GM23338 (cell line): ENCODE data around the gene PSMA3. TPM values are rescaled to one million over a fixed set of nuclear protein-coding genes. Genes with fewer than 3 reads are reported as not detected.

Experiments
- ATAC-seq: fragments of 200-7000 bp; cut with Tn5 transposase; 3 replicates; pipeline ENCODE4 v1.9.1; 2020
- DNase-seq: peaks from one replicate; pipeline ENCODE4 v3.0.0-alpha.2; 2015; ENCODE audit warnings: low spot score
- H2AFZ ChIP-seq: fragments of 200-600 bp; sonication (generic); 2 replicates; pipeline ENCODE4 v1.8.0; 2016; ENCODE audit warnings: antibody characterized with exemption, mild to moderate bottlenecking, moderate library complexity
- H3F3A ChIP-seq: fragments of 200-600 bp; sonication (generic); replicated peaks from 2 replicates; pipeline ENCODE4 v1.8.0; 2017; ENCODE audit warnings: antibody characterized with exemption, mixed run types, low read depth
- H3K27ac ChIP-seq: fragments of 200-600 bp; sonication (generic); 2 replicates; pipeline ENCODE4 v1.6.1; 2016; ENCODE audit warnings: low read depth
- H3K27me3 ChIP-seq: fragments of 200-600 bp; sonication (generic); 2 replicates; pipeline ENCODE4 v1.8.0; 2016; ENCODE audit warnings: mild to moderate bottlenecking, mixed run types, moderate library complexity; ENCODE audit not compliant: insufficient read depth
- H3K36me3 ChIP-seq: fragments of 200-600 bp; sonication (generic); 2 replicates; pipeline ENCODE4 v1.8.0; 2016; ENCODE audit warnings: mild to moderate bottlenecking; ENCODE audit not compliant: insufficient read depth
- H3K4me1 ChIP-seq: fragments of 200-600 bp; sonication (generic); 2 replicates; pipeline ENCODE4 v1.8.0; 2016; ENCODE audit warnings: mild to moderate bottlenecking, moderate library complexity; ENCODE audit not compliant: insufficient read depth
- H3K4me2 ChIP-seq: fragments of 200-600 bp; sonication (generic); 2 replicates; pipeline ENCODE4 v1.7.1; 2017; ENCODE audit warnings: mixed run types
- H3K4me3 ChIP-seq: fragments of 200-600 bp; sonication (generic); 2 replicates; pipeline ENCODE4 v1.6.1; 2016; ENCODE audit warnings: mixed run types
- H3K79me2 ChIP-seq: fragments of 200-600 bp; sonication (generic); replicated peaks from 2 replicates; pipeline ENCODE4 v1.8.0; 2017; ENCODE audit warnings: mild to moderate bottlenecking; ENCODE audit not compliant: insufficient read depth
- H3K9me2 ChIP-seq: fragments of 200-600 bp; sonication (generic); 2 replicates; pipeline ENCODE4 v1.8.0; 2017; ENCODE audit not compliant: insufficient read depth
- H4K20me1 ChIP-seq: fragments of 200-600 bp; sonication (generic); replicated peaks from 2 replicates; pipeline ENCODE4 v1.8.0; 2017; ENCODE audit warnings: mild to moderate bottlenecking; ENCODE audit not compliant: insufficient read depth
- H3K27ac Mint-ChIP-seq: 2 replicates; pipeline ENCODE4 v1.8.0; 2020; ENCODE audit warnings: inconsistent platforms, mild to moderate bottlenecking, moderate library complexity, mixed read lengths
- H3K27me3 Mint-ChIP-seq: 3 replicates; pipeline ENCODE4 v1.8.0; 2022; ENCODE audit warnings: low read depth, mild to moderate bottlenecking, moderate library complexity, mixed read lengths, inconsistent platforms; ENCODE audit not compliant: insufficient read depth, poor library complexity
- H3K36me3 Mint-ChIP-seq: 3 replicates; pipeline ENCODE4 v1.8.0; 2021; ENCODE audit warnings: low read depth, mild to moderate bottlenecking, inconsistent platforms, moderate library complexity, mixed read lengths
- H3K4me1 Mint-ChIP-seq: 3 replicates; pipeline ENCODE4 v1.8.0; 2020; ENCODE audit warnings: mild to moderate bottlenecking, inconsistent platforms, mixed read lengths
- H3K4me3 Mint-ChIP-seq: 3 replicates; pipeline ENCODE4 v1.8.0; 2021; ENCODE audit warnings: moderate library complexity, mild to moderate bottlenecking, inconsistent platforms, mixed read lengths
- H3K9me3 Mint-ChIP-seq: 3 replicates; pipeline ENCODE4 v1.8.0; 2020; ENCODE audit warnings: moderate library complexity, mild to moderate bottlenecking, inconsistent platforms, mixed read lengths
- CREB1 ChIP-seq: fragments of 250-450 bp; sonication (Bioruptor Pico); IDR thresholded peaks from 2 replicates; pipeline ENCODE4 v1.5.0; 2020; ENCODE audit warnings: low read depth, mild to moderate bottlenecking, moderate library complexity
- EZH2 ChIP-seq: fragments of 200-600 bp; sonication (generic); IDR thresholded peaks from one replicate; pipeline ENCODE4 v1.8.0; 2017; ENCODE audit warnings: antibody characterized with exemption, mild to moderate bottlenecking, low read depth; ENCODE audit not compliant: unreplicated experiment
- EZH2phosphoT487 ChIP-seq: fragments of 200-600 bp; sonication (generic); IDR thresholded peaks from one replicate; pipeline ENCODE4 v1.8.1; 2018; ENCODE audit warnings: antibody characterized with exemption; ENCODE audit not compliant: unreplicated experiment
- JUNB ChIP-seq: IDR thresholded peaks from one replicate; pipeline ENCODE4 v1.6.1; 2016; ENCODE audit warnings: antibody characterized with exemption; ENCODE audit not compliant: unreplicated experiment
- NANOG ChIP-seq: IDR thresholded peaks from 2 replicates; pipeline ENCODE4 v1.6.1; 2016; ENCODE audit warnings: antibody characterized with exemption, borderline replicate concordance
- STAT1 ChIP-seq: IDR thresholded peaks from one replicate; pipeline ENCODE4 v1.6.1; 2016; ENCODE audit warnings: antibody characterized with exemption; ENCODE audit not compliant: unreplicated experiment
- ZNF114 ChIP-seq: fragments of 250-450 bp; sonication (Bioruptor Pico); IDR thresholded peaks from 2 replicates; pipeline ENCODE4 v1.5.0; 2020; ENCODE audit warnings: mild to moderate bottlenecking, moderate library complexity
- ZNF331 ChIP-seq: fragments of 250-450 bp; sonication (Bioruptor Pico); IDR thresholded peaks from 2 replicates; pipeline ENCODE4 v1.5.0; 2020; ENCODE audit warnings: low read depth, mild to moderate bottlenecking, moderate library complexity
- ZNF462 ChIP-seq: fragments of 250-450 bp; sonication (Bioruptor Pico); IDR thresholded peaks from 2 replicates; pipeline ENCODE4 v1.5.0; 2020; ENCODE audit warnings: mild to moderate bottlenecking, moderate library complexity
- polyA plus RNA-seq: library from polyadenylated mRNA; unstranded; fragments of >200 nt; fragmentation: Nextera tagmentation; extraction: Ambion mirVana; gene quantifications from 2 replicates; pipeline ENCODE4 v1.2.1, GENCODE V29; 2016
- total RNA-seq: library from RNA; depleted of rRNA; stranded (reverse); fragments of >200 nt; shearing (Covaris generic); gene quantifications from 2 replicates; pipeline ENCODE4 v1.2.3, GENCODE V29; 2014
- TF ChIP-seq, protein P1 (sequence below): IDR thresholded peaks from 2 replicates; pipeline ENCODE4 v1.6.1; 2016; ENCODE audit warnings: antibody characterized with exemption
- TF ChIP-seq, protein P2 (sequence below), 2 experiments: fragments of 200-600 bp in 1 of 2; sonication (generic) in 1 of 2; conservative IDR thresholded peaks; 2 replicates each; pipeline versions ENCODE4 v1.5.1 to v1.6.1; 2016 to 2017; ENCODE audit warnings: antibody characterized with exemption in 2 of 2, low read depth in 2 of 2, mild to moderate bottlenecking in 2 of 2, moderate library complexity in 1 of 2

PSMA3 gene
- total and polyA plus RNA-seq, 2 experiments from 2014 or later: 184 to 677 TPM

GRCh38 chr14:58213176-58213575 is 31.5 kb upstream of the PSMA3 start (continued):
- TF ChIP-seq ZNF331 (CRISPR knock-in tag) (no peak), CREB1 (CRISPR knock-in tag) (no peak), NANOG (no peak), EZH2phosphoT487 (no peak)

- TF ChIP-seq CREB1 (CRISPR knock-in tag) (no peak), JUNB (no peak), EZH2 (no peak), ZNF114 (CRISPR knock-in tag) (no peak), STAT1 (no peak), ZNF462 (no peak)
- TF ChIP-seq, protein P1, sequence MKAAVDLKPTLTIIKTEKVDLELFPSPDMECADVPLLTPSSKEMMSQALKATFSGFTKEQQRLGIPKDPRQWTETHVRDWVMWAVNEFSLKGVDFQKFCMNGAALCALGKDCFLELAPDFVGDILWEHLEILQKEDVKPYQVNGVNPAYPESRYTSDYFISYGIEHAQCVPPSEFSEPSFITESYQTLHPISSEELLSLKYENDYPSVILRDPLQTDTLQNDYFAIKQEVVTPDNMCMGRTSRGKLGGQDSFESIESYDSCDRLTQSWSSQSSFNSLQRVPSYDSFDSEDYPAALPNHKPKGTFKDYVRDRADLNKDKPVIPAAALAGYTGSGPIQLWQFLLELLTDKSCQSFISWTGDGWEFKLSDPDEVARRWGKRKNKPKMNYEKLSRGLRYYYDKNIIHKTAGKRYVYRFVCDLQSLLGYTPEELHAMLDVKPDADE: no peak
- TF ChIP-seq, protein P2, sequence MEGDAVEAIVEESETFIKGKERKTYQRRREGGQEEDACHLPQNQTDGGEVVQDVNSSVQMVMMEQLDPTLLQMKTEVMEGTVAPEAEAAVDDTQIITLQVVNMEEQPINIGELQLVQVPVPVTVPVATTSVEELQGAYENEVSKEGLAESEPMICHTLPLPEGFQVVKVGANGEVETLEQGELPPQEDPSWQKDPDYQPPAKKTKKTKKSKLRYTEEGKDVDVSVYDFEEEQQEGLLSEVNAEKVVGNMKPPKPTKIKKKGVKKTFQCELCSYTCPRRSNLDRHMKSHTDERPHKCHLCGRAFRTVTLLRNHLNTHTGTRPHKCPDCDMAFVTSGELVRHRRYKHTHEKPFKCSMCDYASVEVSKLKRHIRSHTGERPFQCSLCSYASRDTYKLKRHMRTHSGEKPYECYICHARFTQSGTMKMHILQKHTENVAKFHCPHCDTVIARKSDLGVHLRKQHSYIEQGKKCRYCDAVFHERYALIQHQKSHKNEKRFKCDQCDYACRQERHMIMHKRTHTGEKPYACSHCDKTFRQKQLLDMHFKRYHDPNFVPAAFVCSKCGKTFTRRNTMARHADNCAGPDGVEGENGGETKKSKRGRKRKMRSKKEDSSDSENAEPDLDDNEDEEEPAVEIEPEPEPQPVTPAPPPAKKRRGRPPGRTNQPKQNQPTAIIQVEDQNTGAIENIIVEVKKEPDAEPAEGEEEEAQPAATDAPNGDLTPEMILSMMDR (conservative IDR thresholded peaks at IDR 0.05; ENCODE audit: low read depth in 2 of 2): no peak
- Histone ChIP-seq H3K4me2 (no peak overlapping the region), H3F3A (no peaks in the 10 kb centered on the region), H3K4me1 (no peaks in the 10 kb centered on the region), H4K20me1 (0 out of 2 replicates have a peak, but pooled peaks cover 3% of the 10 kb centered on the region), H3K4me3 (no peak overlapping the region), H3K36me3 (peaks cover 15% of the 10 kb centered on the region; the same call in 1 of the 2 replicates), H3K9me2 (no peaks in the 10 kb centered on the region), H2AFZ (no peak overlapping the region), H3K79me2 (no peaks in the 10 kb centered on the region), H3K27ac (no peak overlapping the region), H3K27me3 (no peaks in the 10 kb centered on the region)
- H3K27me3 Mint-ChIP-seq: no peaks in the 10 kb centered on the region
- no peaks in the 10 kb centered on the region for H3K4me1 Mint-ChIP-seq
- H3K27ac Mint-ChIP-seq: no peak overlapping the region
- DNase-seq (no peak), ATAC-seq (no peak)
- H3K36me3 Mint-ChIP-seq: peaks cover 20% of the 10 kb centered on the region
- no peak overlapping the region for H3K4me3 Mint-ChIP-seq
- no peaks in the 10 kb centered on the region for H3K9me3 Mint-ChIP-seq
These were observed 29.3 kb upstream of the PSMA3 start for GRCh38 chr14:58215191-58215914.
